HG03108 (cell line): ENCODE results near the gene TDRD12.

Experiments
- ATAC-seq: cut with Tn5 transposase; IDR thresholded peaks from one replicate; pipeline ENCODE4 v1.9.1; 2021; ENCODE audit warnings: moderate library complexity; ENCODE audit not compliant: unreplicated experiment

The TDRD12 gene

DNA sequence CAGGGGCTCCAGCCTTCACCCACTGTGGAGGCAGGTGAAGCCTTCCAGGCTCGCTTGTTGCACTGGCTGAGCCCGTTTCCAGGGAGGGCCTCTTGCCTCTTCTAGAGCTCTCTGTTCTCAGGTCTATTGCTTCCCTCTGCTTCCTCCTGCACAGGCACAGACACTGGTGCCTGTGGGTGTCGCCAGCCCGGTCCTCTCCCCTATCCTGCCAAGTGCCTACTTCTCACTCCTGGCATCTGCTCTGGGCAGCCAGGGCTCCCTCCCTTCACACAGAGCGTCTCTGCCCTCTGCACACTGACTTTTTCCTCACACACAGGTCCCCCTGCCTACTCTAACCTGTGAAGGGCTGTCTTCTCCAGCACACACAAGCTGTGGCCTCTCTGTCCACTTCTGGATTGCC, 89.7 kb downstream of the TDRD12 start:
- no peak for ATAC-seq

DNA sequence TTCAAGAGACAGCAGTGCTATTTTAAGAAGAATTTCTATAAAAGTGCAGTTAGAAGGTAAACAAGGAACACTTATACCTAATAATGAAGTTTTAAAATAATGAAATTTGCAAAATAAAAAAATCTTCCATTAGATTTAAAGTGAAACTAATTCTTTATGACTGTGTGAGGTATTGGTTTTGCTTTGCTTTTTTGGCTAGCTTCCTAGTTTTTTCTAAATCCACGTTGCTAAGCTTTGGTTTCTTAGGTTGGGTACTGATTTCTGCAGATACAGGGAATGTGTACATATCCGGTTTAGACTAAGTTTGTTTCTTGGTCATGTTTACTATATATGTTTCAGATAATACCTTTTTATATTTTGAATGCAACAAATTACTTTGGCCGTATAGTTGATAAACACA, 90.2 kb downstream of the TDRD12 start:
- ATAC-seq: no peak

DNA sequence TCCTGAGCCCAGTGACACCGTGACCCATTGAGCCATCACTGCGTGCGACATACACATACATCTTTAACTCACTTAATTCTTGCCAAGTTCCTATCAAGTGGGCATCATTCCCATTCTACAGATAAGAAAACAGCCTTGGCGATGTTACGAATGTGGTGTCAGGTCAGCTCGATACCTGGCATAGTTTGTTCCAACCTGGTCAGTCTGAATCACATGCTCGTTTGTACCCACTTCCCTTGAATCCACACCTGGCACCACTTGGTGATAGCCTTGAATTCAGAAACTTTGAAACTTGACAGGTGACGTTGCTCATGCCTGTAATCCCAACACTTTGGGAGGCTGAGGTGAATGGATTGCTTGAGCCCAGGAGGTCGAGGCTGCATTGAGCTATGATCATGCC, 90.9 kb downstream of the TDRD12 start:
- ATAC-seq: no peak

DNA sequence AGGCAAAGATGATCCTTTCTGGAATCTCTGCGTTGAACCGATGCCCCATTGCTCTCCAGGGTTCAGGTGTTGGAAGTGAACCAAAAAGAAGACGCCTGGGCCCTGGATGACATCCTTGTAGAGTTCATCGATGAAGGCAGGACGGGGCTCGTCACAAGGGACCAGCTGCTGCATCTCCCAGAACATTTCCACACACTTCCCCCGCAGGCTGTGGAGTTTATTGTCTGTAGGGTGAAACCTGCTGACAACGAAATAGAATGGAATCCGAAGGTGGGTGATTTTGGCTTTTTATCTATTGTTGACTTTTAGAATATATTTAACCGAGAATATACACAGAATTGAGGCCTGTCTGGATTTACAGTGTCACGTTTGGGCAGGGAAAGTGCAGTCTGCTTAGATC, 91.6 kb downstream of the TDRD12 start:
- ATAC-seq: no peak

DNA sequence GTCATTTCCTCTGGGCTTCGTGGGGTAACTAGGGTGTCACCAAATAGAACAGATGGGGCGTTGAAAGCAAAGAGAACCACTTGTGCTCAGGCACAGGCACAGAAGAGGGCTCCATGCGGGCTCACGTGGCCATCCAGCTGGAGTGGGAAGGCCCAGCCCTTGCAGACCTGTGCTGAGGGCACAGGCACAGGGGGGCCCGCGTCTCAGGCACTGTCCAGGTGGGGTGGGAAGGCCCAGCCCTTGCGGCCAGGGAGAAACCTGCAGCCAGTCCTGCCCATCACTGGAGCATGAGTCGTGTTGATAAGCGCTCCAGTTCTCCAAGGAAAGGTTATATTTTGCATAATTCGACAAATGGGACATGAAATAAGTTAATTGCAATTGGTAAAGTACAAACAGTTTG, 92.5 kb downstream of the TDRD12 start:
- ATAC-seq: no peak

DNA sequence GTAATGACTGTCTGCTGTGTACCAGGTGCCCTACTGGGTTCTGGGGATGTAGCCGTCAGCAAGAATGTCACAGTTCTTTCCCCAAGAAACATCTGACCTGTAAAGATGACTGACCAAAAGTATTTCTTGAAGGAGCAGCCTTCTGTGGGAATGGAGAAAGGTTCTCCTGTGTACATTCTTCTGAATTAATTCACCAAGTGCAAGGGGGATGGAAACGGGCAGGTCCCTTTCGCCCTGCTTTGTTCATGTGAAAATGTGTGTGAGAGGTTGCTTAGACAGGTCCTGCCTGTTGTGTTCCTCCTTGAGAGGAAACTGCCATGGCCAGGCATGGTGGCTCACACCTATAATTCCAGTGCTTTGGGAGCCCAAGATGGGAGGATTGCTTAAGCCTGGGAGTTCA, 93.0 kb downstream of the TDRD12 start:
- no peak for ATAC-seq

DNA sequence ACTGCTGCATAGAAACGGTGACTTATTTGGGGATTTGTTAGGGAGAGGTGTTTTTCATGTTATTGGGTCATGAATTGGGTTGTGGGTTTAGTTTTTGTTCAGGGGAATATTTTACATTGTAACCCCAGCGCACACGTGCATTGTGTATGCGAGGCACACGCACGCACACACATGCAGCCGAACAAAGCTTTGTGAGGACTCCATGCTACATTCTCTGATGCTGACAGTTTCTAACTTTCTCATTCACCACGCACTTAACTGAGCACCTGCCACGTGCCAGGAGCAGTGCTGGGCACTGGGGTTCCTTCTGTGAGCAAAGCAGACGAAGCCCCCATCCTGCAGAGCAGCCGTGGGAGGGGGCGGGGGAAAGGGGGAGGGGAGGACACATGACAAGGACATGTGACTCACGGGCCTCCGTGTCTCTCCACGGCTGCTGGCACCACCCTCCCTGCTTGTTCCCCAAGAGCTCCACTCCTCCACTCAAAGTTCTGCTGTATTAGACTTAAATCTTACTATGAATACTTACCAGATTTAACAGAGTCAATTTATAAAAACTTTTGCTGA, 94.4 kb downstream of the TDRD12 start:
- no peak for ATAC-seq

DNA sequence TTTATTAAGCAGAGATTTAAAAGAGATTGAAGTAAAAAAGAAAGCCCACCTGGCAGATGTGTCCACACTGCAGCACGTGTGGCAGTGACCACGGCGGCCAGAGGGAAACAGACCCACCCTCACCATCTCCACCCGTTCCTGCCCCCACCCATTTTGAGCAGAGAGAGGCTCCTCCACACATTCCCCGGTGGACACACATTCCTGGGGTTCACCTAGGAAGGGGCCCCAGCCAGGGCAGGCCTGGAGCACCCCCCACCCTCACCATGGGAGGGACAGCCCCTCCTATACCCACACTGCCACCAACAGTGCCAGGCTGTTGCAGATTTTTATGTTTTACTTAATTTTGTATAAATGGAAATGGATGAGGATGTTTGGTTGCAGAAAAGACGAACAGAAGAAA, 95.1 kb downstream of the TDRD12 start:
- ATAC-seq: no peak

DNA sequence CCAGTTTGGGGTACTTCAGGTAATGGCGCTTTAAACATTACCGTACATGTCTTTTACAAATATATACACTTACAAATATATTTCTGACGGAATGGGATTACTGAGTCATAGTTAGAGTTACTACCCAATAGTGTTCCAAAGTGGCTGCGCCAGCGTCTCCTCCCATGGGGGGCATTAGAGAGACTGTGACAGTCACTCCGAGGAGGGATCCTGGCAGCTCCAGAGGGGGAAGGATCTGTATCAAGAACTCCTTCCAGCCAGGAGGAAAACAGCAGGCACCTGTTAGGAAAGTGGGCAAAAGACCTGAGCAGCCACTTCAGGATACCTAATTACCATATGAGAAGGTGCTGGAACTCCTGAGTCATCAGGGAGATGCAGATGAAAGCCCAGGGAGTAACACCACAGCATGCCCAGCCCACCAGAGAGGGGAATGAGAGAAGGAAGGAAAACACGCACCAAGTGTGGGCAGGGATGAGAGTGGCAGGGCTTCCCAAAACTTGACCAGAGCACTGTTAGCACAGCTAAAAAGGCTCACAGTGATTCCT, 97.1 kb downstream of the TDRD12 start:
- ATAC-seq: no peak

DNA sequence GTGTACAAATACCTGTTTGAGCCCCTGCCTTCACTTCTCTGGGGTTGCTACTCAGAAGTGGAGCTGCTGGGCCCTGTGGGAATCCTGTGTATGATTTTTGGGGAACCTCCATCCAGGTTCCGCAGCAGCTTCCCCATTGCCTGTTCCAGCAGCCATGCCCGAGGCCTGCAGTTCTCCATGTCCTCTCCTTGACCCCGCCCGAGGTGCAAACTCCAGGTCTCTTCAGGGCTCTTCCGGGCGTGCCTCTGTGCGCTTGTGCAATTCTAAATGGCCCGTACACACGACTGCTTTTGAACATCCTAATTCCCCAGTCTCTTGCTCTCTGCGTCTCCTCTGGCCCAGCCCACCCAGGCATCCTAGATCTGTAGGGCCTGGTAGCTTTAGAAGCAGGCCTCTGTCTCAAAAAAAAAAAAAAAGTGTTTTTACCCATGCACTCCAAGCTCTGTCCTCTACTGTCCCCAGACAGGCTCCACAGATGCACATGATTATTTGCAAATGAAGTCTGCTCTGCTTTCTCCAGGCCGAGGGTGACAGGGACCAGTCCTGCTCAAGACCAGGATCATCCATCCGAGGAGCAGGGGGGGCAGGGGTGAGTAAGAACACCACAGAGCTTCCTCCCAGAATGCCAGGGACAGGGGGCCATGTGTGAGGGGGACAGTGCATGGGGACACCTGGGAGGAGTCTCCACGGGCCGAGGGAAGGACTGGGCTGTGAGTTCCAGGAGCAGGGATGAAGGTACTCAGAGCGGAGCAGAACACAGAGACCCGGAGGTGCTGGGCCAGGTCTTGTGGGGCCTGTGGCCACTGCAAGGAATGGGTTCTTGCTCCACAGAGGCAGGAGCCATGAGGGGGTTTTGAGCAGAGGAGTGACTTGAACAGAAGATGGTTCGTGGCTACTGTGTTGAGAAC, 98.3 kb downstream of the TDRD12 start:
- ATAC-seq: no peak

DNA sequence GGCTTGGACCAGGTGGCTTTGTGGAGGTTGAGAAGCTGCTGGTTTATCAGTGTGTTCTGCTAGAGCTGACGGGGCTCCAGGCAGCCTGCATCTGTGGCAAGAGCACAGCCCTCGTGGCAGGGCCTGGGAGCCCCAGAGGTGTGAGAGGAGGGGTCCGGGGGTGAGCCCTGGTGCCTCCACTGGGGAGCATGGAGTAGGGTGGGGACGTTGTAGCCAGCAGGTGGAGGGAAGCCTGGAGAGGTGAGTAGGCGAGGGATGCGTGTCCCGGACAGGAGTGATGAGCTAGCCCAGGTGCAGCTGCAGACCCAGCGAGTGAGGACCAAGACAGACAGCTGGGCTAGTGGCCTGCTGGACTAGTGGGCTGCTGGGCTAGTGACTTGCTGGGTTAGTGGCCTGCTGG, 99.0 kb downstream of the TDRD12 start:
- ATAC-seq: no peak

DNA sequence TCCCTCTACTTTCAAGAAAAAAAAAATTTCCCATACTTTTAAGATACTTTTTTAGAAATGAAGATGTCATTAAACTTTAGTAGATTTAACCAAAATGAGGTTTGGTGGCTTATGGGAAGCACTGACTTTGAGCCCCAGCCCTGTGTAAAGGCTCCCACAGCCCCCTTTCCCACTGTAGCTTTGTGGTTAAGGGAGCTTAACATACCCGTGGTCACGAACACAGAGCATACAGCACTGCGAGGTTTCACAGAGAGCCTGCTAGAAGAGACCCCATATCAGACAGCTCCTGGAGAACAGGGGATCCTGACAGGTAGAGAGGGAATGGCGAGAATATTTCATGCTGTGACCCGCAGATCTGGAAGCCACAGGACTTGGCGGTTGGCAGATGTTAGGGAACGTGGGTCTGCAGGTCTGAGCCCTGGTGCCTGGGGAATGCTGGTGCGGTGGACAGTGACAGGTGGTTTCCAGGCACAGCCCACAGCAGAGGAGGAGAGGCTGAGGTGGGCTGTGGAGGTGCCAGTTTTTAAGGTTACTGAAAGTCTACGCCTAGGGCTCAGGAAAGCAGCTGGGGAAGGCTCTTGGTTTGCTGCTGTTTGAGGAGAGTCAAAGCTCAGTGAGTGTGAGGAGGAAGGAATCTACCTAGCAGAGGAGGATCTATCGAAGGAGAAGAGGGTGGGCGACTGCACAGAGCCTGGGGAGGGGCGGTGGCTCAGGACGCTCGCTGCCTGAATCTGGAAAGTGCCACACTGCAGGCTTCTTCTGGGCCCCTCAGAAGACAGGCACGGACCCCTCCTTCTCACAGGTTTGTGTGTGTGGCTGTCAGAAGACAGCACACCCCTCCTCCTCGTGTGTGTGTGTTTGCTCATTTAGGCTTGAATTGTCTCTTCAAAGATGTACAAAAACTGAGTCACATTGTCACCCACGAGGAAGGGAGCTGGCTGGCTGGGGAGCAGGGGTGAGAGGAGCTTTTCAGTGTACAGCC, 100.1 kb downstream of the TDRD12 start:
- ATAC-seq: no peak

DNA sequence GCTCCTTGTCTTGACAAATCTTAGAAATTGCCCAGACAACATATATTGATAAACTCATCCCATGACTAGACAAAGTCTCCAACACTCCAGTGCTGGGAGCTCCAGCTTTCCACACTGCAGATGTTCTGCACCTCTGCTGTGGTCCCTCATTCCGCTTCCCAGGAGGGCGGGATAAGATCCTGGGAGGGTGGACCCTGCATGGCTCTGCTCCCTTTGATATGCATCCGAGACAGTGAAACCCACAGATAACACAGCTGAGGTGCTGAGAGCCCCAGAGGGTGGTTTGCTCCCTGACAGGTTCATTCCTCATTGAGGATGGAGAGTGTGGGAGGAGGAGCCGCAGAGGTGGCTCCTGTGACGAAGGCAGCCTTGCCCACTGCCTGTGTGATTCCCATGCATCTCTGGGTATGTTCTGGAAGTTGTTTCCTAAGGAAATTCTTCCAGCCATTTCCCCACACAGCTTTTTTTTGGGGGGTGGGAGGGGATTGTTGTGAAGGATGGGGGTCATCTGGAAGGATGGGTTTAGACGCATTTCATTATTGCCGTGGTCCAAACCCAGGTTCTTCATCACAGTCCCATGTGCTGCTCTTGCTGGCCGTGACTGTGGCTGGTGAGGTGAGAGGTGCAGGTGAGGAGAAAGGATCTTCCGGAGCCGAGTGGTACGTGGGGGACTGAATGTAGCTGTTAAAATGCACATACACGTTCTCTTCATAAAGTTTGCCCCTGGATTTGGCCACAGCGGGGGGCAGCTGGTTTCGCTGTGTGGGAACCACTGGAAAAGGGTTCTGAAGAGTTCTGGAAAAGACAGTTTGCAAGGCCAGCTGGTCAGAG, 103.6 kb downstream of the TDRD12 start:
- no peak for ATAC-seq

DNA sequence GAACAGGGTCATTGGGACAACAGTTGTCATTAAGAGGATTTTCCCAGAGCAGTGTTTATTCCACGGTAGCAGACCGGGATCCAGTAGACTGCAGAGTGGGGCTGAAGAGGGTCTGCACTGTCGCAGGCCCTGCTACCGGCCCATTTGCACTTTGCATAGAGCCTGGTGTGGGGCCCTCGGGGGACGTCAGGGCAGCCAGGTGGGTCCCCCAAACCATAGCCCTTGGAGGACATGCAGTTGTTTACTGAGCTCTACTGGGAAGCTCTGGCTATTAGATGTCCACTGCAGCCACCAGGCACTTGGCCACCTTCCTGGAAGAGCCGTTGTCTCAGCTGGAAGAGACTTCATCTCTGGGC, 104.2 kb downstream of the TDRD12 start:
- no peak for ATAC-seq

DNA sequence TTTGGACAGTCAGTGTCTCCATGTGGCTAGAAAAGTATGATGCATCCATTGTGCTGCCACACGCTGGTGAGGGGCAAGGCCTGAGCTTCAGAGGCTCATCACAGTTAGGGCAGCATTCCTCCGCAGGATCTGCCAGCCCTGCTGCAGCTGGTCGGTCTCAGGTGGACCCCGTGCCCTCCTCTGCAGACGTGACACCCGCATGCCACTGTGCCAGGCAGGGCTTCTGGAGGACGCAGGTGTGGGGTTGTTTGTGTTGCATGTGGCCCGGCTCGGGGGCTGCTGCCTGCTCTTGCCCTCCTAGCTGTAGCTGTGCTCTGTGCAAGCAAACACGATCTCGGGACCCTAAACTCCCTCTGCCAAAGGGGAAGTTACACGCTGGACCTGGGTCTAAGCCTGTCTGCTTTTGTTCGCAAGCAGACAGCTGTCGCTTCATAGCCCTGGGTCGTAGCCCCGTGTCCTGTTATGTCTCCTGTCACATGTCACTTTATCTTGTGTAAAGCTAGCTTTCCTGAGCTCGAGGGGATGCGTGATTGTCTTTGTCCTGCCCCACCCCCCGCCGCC, 104.7 kb downstream of the TDRD12 start:
- no peak for ATAC-seq

DNA sequence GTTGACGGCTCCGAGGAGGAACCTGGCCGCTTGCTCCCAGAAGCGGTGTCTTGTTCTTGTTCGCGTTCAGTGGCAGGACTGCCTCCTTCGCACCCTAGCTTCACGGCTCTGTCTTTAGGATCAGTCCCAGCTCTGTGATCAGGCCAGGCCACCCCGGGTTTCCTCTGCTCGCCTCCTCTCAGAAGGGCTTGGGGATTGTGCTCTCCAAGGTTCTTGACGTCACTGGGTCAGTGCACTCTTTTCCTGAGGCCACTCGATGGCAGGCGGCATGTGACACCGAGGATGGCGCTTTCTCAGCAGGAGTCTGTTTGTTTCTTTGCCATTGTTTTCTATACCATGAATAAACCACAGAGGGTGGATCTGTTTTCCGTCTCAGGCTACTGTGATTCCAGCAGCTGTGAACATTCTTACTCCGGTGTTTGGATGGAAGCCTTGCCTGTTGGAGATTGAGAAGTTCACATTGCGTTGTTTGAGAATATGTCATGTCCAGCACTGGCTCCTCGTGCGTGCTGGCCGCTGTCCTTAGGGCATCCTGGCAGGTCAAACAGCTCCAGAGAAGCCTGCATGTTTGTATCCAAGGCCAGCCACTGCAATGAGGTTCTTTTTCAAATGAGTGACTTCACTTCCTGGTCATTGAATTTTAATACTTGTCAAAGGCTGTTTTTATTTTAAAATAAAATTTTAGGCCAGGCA, 105.5 kb downstream of the TDRD12 start:
- ATAC-seq: no peak

DNA sequence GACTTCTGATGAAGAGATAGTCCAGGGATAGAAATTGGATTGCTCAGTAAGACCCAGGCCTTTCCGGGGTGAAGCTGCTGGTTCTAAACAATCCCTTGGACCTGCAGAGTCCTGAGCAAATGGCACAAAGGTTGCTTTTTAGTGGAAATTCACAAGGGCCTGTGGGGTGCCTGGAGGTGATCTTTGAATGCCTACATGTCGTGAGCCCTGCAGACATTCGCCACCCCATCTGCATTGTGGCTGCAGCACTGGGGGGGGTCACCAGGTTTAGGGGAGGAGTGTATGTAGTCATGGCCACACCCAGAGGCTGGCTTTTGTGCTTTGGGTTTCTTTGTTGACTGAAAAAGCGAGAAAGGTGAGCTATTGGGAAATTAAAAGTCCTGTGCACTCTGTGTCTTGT, 108.6 kb downstream of the TDRD12 start:
- no peak for ATAC-seq

DNA sequence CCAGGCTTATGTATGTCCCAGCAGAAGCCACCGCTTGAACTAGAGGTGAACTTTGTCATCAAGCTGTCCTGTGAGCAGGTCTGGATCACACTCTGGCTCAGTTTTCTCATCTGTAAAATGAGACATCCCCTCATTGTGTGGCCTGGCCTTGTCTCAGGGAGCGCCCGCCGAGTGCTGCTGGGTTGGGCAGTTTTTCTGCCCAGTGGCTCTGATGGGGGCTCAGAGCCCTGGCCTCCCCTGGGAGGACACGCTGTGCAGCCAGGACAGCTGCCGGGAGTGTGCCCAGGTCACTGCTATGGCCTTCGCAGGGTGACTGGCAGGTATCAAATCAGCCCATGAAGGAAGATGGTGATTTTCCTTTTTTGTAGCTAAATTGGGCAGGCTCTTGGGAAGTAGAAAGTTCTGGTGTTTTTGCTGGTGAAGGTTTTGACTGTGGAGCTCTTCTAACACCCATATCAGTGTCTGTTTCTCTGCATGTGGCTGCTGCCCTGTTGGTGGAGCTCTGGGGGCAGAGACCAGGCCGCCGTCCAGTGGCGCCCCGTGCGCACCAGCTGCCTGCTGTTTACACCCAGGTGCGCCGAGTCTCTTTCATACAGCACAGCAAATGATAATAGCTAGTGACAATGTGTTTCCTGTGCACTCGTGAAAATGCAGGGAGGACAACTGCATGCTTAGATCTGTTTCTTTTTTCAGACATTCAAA, 109.2 kb downstream of the TDRD12 start:
- no peak for ATAC-seq

DNA sequence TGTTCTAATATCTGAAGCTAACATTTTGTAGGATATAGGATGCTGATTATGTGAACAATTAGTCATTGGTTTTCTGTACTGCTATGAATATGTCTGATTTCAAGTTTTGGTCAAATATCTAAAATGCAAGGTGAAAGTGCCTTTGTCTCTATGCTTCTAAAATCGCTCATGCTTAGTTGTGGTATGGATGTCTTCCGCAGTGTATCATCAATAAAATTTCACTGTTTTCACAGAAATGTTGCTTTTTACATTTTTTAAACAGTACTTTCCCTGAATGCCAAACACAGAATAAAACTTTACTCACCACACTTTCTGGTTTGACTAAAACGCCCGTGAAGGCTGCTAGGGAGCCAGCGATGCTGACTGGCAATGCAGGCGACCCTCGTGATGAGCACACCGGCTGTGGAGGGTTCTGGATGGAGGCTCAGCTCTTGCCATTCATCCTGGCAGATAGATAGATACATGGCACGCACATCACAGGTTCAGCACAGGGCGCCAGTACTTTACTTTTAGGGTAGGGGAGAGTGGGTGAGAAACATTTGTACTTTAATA, 109.9 kb downstream of the TDRD12 start:
- no peak for ATAC-seq
